GM12878 (cell line): ENCODE measurements around the gene UBLCP1.

Experiments used
- CTCF ChIP-seq, 3 experiments: IDR thresholded peaks in 2 of 3; conservative IDR thresholded peaks in 1 of 3; 2 replicates each; pipeline ENCODE4 v1.5.1; 2011; ENCODE audit warnings: low read depth in 3 of 3, low read length in 3 of 3, mild to moderate bottlenecking in 3 of 3, control low read depth in 2 of 3, moderate library complexity in 2 of 3, inconsistent platforms in 1 of 3, mixed read lengths in 1 of 3; ENCODE audit not compliant: control insufficient read depth in 2 of 3, insufficient read depth in 1 of 3; ENCODE audit errors: extremely low read depth in 1 of 3
- MAX ChIP-seq: IDR thresholded peaks from 2 replicates; pipeline ENCODE4 v1.6.1; 2012; ENCODE audit warnings: low read depth, low read length, improper control_type of control experiment
- MXI1 ChIP-seq: fragments of 150-350 bp; IDR thresholded peaks from 2 replicates; pipeline ENCODE4 v1.6.1; 2011; ENCODE audit warnings: low read depth, mild to moderate bottlenecking, inconsistent platforms, low read length, improper control_type of control experiment
- PAX5 ChIP-seq: IDR thresholded peaks from 2 replicates; pipeline ENCODE4 v1.6.1; 2011; ENCODE audit warnings: low read depth, low read length, borderline replicate concordance
- POLR2A ChIP-seq: IDR thresholded peaks from 2 replicates; pipeline ENCODE4 v1.6.1; 2011; ENCODE audit warnings: low read depth, mild to moderate bottlenecking, low read length
- RAD51 ChIP-seq: fragments of 450-650 bp; IDR thresholded peaks from 2 replicates; pipeline ENCODE4 v1.6.1; 2016; ENCODE audit warnings: moderate library complexity, mild to moderate bottlenecking, inconsistent platforms
- RCOR1 ChIP-seq: conservative IDR thresholded peaks from 2 replicates; pipeline ENCODE4 v1.6.1; 2012; ENCODE audit warnings: low read depth, low read length, improper control_type of control experiment
- SREBF2 ChIP-seq: IDR thresholded peaks from 2 replicates; pipeline ENCODE4 v1.6.1; 2012; ENCODE audit warnings: mild to moderate bottlenecking, low read length
- SUZ12 ChIP-seq: fragments of 200-600 bp; sonication (generic); IDR thresholded peaks from one replicate; pipeline ENCODE4 v1.6.1; 2018; ENCODE audit warnings: antibody characterized with exemption, mild to moderate bottlenecking; ENCODE audit not compliant: unreplicated experiment
- YBX1 ChIP-seq: fragments of 450-650 bp; IDR thresholded peaks from 2 replicates; pipeline ENCODE4 v1.6.1; 2016; ENCODE audit warnings: antibody characterized with exemption
- ZNF24 ChIP-seq: fragments of 450-650 bp; IDR thresholded peaks from 2 replicates; pipeline ENCODE4 v1.6.1; 2017; ENCODE audit warnings: antibody characterized with exemption, mild to moderate bottlenecking
- TF ChIP-seq, protein P1 (sequence below): IDR thresholded peaks from 2 replicates; pipeline ENCODE4 v1.6.1; 2012; ENCODE audit warnings: mild to moderate bottlenecking, low read depth, low read length

DNA sequence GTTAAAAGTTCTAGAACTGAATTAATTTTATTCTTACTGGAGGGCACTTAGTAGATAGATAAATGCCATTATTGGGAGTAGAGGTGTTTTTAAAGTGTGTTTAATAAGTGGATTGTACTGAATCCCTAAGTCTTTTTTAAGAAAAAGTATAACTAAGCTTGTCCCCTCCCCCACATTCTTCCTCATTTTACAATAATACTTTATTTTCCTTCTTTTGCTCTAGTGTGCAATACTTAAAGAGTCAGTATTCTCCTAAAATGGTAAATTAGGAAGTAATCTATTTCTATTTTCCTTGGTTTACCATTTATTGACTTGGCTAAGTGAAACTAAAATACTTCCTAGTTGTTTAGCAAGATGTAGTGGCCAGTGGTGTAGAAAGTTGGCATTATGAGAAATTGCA lies 11.6 kb downstream of the UBLCP1 start:
- TF ChIP-seq CTCF (IDR thresholded peaks at IDR 0.05 in 2 of 3, conservative IDR thresholded peaks at IDR 0.05 in 1 of 3; ENCODE audit: control insufficient read depth in 2 of 3, extremely low read depth in 1 of 3, insufficient read depth in 1 of 3, low read depth in 3 of 3, low read length in 3 of 3) = no peak
- no peak for TF ChIP-seq PAX5
- TF ChIP-seq, protein P1, sequence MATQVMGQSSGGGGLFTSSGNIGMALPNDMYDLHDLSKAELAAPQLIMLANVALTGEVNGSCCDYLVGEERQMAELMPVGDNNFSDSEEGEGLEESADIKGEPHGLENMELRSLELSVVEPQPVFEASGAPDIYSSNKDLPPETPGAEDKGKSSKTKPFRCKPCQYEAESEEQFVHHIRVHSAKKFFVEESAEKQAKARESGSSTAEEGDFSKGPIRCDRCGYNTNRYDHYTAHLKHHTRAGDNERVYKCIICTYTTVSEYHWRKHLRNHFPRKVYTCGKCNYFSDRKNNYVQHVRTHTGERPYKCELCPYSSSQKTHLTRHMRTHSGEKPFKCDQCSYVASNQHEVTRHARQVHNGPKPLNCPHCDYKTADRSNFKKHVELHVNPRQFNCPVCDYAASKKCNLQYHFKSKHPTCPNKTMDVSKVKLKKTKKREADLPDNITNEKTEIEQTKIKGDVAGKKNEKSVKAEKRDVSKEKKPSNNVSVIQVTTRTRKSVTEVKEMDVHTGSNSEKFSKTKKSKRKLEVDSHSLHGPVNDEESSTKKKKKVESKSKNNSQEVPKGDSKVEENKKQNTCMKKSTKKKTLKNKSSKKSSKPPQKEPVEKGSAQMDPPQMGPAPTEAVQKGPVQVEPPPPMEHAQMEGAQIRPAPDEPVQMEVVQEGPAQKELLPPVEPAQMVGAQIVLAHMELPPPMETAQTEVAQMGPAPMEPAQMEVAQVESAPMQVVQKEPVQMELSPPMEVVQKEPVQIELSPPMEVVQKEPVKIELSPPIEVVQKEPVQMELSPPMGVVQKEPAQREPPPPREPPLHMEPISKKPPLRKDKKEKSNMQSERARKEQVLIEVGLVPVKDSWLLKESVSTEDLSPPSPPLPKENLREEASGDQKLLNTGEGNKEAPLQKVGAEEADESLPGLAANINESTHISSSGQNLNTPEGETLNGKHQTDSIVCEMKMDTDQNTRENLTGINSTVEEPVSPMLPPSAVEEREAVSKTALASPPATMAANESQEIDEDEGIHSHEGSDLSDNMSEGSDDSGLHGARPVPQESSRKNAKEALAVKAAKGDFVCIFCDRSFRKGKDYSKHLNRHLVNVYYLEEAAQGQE = no peak
- TF ChIP-seq YBX1 = no peak
- TF ChIP-seq MXI1 = no peak
- no peak for TF ChIP-seq SREBF2
- TF ChIP-seq POLR2A = no peak
- no peak for TF ChIP-seq SUZ12
- no peak for TF ChIP-seq RCOR1
- no peak for TF ChIP-seq RAD51
- no peak for TF ChIP-seq ZNF24
- no peak for TF ChIP-seq MAX
